ENCODE measurements around the gene KIF1A. TPM values are rescaled to one million over a fixed set of nuclear protein-coding genes. Genes with fewer than 3 reads are reported as not detected.

KIF1A gene
- total RNA-seq, 4 donors from 2014 or later = 2.9 to 15.9 (median 3.2) TPM

DNA sequence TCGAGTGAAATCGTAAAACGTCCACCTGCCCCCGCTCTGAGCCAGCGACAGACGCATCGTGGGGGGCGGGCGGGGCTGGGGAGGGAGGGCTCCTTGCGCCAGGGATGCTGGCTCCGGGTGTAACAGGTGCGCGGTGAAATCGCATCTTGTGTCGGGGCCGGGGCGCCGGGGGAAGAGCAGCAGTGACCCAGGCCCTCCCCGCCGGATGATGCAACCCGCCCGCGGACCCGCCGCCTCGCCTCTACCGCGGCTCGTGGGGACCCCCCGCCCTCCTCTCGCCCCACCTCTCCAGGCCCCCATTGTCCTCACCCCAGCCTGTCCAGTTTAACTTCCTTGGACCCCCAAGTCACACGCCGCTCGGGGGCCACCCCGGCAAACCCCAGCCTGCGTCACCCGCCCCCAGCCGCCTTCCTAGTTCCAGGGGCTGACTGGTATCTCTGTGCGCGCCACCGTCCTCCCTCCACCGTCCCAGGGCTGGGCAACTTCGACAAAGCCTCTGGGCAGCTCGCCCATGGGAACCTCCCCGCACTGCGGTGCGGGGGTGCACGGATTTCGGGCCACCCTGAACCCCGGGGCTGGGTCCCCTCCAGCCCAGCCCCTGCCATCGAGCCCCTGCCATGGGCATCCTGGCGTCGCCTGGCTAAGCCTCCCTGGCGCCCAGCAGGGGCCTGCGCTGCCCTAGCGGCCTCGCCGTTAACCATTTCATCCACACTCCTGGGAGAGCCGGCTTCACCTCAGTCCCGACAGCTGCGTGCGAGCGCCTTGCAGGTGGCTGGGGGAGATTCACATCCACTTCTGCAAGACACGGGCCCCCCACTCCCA is 799 bp upstream of the KIF1A start:
- peaks cover 27% of the 10 kb centered on the region for H3K4me1 ChIP-seq
- WGBS = 2% methylated on average over 18 of the region's 64 CpGs
- no peaks in the 10 kb centered on the region for H3K36me3 ChIP-seq
- TF ChIP-seq EP300 (IDR thresholded peaks at IDR 0.05) (no peak), POLR2A (IDR thresholded peaks at IDR 0.05) (no peak), POLR2AphosphoS5 (IDR thresholded peaks at IDR 0.05) (no peak), CTCF (IDR thresholded peaks at IDR 0.05) (no peak)
- peaks cover 88% of the 10 kb centered on the region for H3K27me3 ChIP-seq
- peak overlapping the region; percentile 40 for H3K4me3 ChIP-seq
- H3K9me3 ChIP-seq = no peaks in the 10 kb centered on the region
- no peak for DNase-seq (ENCODE audit: low spot score in 2 of 2)
- no peak overlapping the region for H3K27ac ChIP-seq

DNA sequence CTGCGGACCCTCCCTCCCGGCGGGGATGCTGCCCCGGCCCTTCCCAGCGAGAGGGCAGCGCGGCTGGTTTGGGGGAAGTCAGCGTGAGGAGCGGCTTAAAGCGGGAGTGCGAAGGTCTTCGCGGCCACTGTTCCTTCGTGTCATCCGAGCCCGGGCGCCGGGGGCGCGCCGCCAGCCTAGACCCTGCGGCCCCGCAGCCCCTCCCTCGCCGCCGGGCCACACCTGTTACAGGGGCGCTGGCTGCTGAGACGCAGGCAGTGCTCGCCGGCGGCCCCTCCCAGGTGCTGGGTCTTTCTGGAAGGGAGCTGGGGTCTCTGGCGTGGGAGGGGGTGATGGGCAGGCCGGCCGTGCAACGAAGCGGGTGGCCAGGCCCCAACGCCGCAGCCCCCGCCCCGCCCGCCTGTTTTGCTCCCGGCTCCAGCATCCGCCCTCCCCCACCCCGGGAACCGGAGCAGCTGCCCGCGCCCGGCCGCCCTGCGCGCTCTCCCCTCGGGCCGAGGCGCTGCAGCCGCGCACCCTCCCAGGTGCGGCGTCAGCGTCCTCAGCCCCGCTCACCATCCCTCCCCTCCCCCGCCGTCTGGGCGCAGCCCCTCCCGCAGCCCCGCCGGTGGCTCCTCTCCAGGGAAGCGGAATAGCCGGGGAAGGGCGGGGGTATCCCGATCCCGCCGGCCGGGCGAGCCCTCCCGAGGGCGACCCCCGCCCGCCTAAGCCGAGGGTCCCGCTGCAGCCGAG is 727 bp downstream of the KIF1A start:
- Histone ChIP-seq H3K9me3 (no peaks in the 10 kb centered on the region), H3K27ac (no peak overlapping the region), H3K27me3 (peaks cover 88% of the 10 kb centered on the region), H3K4me3 (peak overlapping the region; percentile 40), H3K4me1 (peaks cover 27% of the 10 kb centered on the region), H3K36me3 (no peaks in the 10 kb centered on the region)
- TF ChIP-seq POLR2A (IDR thresholded peaks at IDR 0.05) (no peak), POLR2AphosphoS5 (IDR thresholded peaks at IDR 0.05) (no peak), EP300 (IDR thresholded peaks at IDR 0.05) (no peak), CTCF (IDR thresholded peaks at IDR 0.05) (no peak)
- WGBS = no CpG with 5 or more reads among the region's 81 CpGs
- DNase-seq (ENCODE audit: low spot score in 2 of 2) = no peak

DNA sequence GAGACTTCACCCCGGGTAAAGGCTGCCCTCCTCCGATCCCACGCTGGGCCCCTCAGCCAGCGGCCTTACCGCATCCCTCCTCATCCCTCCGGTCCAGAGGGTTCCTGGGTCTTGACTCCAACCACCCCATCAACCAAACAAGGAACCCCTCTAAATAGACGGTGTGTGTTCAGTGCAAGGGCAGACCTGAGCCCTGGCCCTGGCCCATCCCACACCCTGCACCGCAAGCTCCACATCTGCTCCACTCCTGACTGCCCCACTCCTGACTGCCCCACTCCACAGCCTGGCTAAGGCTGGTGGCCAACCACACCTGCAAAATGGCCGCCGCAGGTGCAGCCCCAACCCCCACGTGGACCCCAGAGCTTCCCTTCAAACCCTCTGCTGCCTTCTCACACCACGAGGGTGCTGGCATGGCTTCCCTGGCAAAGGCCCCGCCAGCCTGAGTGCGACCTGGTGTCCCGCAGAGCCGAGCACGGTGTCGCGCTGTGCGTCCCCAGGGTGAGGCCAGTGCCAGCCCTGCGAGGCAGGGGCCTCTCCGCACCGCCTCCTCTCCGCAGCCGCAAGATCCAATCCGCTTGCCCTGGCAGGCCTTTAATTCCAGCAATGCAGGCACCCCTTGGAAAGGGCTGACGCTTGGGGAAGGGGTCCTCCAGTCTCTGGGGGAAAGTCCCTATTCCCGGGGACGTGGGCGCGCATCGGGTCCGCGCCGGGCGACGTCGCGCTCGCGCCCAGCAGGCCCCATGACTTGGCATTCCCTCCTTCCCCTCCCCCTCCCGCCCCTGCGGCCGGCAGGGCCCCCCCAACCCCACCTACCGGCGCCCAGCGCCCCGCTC is 1.5 kb downstream of the KIF1A start:
- peak in 1 of 2 donors; percentile 69 for DNase-seq (ENCODE audit: low spot score in 2 of 2)
- Histone ChIP-seq H3K27ac (no peak overlapping the region), H3K4me1 (peaks cover 27% of the 10 kb centered on the region), H3K36me3 (no peaks in the 10 kb centered on the region), H3K27me3 (peaks cover 80% of the 10 kb centered on the region), H3K4me3 (peak overlapping the region; percentile 40), H3K9me3 (no peaks in the 10 kb centered on the region)
- 32% methylated on average over 24 of the region's 48 CpGs for WGBS
- TF ChIP-seq EP300 (IDR thresholded peaks at IDR 0.05) (no peak), CTCF (IDR thresholded peaks at IDR 0.05) (no peak), POLR2AphosphoS5 (IDR thresholded peaks at IDR 0.05) (no peak), POLR2A (IDR thresholded peaks at IDR 0.05) (no peak)

DNA sequence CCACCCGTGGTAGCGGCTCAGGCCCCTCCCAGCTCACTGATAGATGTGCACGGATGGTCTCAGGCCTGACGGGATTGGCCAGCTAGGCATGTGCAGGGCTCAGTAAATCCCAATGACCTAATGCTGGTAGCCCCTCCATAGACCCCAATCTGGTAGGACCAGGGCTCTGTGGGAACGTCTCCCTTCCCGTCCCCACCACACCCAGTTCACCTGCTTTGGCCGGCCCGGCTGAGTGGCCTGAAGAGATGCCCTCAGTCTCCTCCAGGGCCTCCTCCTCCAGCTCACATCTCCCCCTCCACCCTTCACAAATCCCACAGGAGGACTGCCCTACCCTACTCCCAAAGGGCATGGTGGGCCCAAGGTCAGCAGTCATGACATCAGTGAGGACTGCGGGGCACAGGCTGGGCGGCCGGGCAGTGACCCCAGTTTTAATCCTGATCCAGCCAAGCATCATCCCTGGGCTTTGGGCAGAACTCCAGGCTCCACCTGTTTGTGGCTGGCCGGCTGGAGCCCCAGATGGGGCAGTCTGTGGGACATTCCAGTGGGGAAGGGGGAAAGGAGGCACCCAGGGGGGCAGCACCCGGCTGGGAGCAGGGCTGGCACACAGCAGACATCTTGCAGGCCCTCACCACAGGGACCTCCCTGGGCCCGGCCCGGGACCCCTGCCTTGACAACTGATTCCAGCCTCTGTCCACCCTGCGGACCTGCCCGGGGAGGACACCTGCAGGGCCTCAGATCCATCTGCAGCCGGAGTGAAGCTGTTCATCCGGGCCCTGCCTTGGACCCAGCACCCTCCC is 2.3 kb downstream of the KIF1A start:
- H3K27ac ChIP-seq = no peak overlapping the region
- peaks cover 72% of the 10 kb centered on the region for H3K27me3 ChIP-seq
- H3K36me3 ChIP-seq = no peaks in the 10 kb centered on the region
- WGBS = 87% methylated on average over 3 of the region's 19 CpGs
- DNase-seq (ENCODE audit: low spot score in 2 of 2) = peak in 1 of 2 donors; percentile 58
- peaks cover 27% of the 10 kb centered on the region for H3K4me1 ChIP-seq
- no peaks in the 10 kb centered on the region for H3K9me3 ChIP-seq
- TF ChIP-seq POLR2A (IDR thresholded peaks at IDR 0.05) (no peak), EP300 (IDR thresholded peaks at IDR 0.05) (no peak), CTCF (IDR thresholded peaks at IDR 0.05) (no peak), POLR2AphosphoS5 (IDR thresholded peaks at IDR 0.05) (no peak)
- H3K4me3 ChIP-seq = no peak overlapping the region

Measured in suprapubic skin (tissue), 4 donors.